Fibroblast of villous mesenchyme (primary cell): ENCODE data around the gene FBXO15. TPM values are rescaled to one million over a fixed set of nuclear protein-coding genes. Genes with fewer than 3 reads are reported as not detected.

ENCODE experiments used
- DNase-seq: peaks from one replicate; pipeline ENCODE4 v3.0.0-alpha.2; 2010; ENCODE audit warnings: low read depth
- H3K4me3 ChIP-seq: 2 replicates; pipeline ENCODE4 v1.5.1; 2011; ENCODE audit warnings: low read depth, mild to moderate bottlenecking, low read length
- total RNA-seq: library from RNA; depleted of rRNA; stranded (reverse); fragments of >200 nt; gene quantifications from 2 replicates; pipeline ENCODE4 v1.2.3, GENCODE V29; 2012
- TF ChIP-seq, protein P1 (sequence below): IDR thresholded peaks from 2 replicates; pipeline ENCODE4 v1.5.1; 2012; ENCODE audit warnings: low read depth, mild to moderate bottlenecking, low read length; ENCODE audit not compliant: insufficient read depth

FBXO15 gene
- total RNA-seq, 1 donor, result 0.43 TPM

DNA sequence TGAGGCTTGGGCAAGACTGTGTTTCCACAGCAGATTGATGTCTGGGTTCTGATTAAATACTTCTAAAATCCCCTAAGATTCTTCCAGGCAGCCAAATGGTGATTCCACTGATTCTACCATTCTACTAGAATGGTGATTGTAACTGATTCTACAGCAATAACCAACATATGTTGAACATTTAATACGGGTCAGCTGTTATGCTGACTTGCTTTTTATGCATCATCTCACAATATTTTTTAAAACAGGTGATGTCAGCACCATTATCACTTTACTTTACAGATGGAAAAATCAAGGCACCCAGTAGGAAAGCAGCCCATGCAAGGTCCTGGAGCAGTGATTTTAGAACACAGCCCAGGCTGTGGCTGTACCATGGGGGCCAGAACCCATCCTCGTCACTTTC is 38.2 kb upstream of the FBXO15 start:
- TF ChIP-seq, protein P1, sequence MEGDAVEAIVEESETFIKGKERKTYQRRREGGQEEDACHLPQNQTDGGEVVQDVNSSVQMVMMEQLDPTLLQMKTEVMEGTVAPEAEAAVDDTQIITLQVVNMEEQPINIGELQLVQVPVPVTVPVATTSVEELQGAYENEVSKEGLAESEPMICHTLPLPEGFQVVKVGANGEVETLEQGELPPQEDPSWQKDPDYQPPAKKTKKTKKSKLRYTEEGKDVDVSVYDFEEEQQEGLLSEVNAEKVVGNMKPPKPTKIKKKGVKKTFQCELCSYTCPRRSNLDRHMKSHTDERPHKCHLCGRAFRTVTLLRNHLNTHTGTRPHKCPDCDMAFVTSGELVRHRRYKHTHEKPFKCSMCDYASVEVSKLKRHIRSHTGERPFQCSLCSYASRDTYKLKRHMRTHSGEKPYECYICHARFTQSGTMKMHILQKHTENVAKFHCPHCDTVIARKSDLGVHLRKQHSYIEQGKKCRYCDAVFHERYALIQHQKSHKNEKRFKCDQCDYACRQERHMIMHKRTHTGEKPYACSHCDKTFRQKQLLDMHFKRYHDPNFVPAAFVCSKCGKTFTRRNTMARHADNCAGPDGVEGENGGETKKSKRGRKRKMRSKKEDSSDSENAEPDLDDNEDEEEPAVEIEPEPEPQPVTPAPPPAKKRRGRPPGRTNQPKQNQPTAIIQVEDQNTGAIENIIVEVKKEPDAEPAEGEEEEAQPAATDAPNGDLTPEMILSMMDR, result no peak

DNA sequence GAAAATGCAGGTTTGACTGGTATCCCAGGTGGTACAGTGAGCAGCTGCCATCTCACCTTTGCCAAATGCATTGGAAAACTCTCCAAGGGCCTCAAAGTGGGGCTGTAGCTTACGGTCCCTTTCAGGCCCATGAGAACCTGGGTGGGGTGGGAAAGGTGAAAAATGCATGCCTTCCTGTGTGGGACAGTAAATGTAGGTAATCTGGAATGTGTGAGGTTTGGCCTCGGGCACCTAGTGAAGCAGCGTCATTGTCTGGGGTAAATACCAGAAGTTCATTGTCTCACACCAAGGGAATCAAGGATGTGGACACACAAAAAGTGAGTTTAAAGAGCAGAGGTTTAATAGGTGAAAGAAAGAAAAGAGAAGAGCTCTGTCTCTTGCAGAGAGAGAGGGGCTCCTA is 37.2 kb upstream of the FBXO15 start:
- no peak overlapping the region for H3K4me3 ChIP-seq
- no peak for DNase-seq
- TF ChIP-seq, protein P1, result no peak

More for the DNA sequence above, 38.2 kb upstream of the FBXO15 start:
- no peak overlapping the region for H3K4me3 ChIP-seq
- DNase-seq, result no peak

DNA sequence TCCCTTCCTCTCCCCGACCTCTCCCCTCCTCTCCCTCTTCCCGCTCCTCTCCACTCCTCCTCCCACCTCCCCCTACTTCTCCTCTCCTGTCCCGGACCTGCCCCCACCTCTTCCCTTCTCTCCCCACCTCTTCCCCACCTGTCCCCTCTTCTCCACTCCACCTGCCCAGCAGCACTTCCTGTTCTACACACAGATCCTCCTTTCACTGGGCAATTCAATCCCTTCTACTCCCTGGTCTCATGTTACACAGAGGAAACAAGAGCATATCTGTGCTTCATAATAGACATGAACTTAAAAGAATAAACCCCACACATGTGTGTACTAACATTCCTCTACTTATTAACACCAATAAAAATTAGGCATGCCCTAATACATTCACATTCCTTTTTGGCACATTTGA is 35.5 kb upstream of the FBXO15 start:
- DNase-seq, result no peak
- TF ChIP-seq, protein P1, result no peak
- H3K4me3 ChIP-seq, result no peak overlapping the region

DNA sequence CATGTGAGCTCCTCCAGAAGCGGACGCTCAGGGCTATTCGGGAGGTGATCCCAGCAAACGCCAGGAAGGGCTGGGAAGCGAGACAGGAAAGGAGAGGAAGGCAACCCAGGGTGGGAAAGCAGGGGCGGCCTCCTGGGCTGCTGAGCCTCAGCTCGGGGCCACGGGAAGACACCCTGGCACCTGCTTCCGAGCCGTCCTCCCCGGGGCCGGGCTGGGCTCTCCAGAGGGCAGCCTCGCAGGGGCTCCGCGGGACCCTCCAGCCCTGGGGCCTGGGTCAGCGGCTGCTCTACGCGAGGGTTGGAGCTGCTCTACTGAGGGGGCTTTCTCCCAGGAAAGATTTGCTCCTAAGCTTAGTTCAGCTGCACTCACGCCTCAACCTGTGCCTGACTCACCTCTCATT is 34.7 kb upstream of the FBXO15 start:
- no peak for DNase-seq
- TF ChIP-seq, protein P1, result no peak
- H3K4me3 ChIP-seq, result no peak overlapping the region

GRCh38 chr18:74179623-74180199 is 32.1 kb upstream of the FBXO15 start:
- TF ChIP-seq, protein P1, result no peak
- no peak for DNase-seq
- H3K4me3 ChIP-seq, result no peak overlapping the region

- DNase-seq, result no peak
- TF ChIP-seq, protein P1, result no peak
- H3K4me3 ChIP-seq, result no peak overlapping the region
Observed at GRCh38 chr18:74178884-74179283, 31.2 kb upstream of the FBXO15 start.

DNA sequence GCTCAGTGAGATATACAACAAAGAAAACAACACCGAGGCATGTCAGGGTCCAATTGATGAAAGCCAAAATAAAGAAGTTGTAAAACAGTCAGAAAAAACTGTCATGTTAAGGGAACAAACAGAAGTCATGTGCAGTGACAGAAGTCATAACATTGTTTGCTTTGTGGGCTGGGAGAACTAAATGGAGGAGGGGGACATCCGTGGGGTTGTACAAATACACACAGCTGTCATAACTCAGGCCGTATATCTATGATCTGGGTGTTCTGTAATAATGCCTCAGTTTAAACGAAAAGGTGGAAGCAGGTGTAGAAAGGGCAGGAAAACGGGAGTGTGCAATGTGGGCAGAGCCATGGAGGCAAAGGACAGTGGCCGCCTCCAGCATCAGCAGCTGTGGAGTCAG is 28.0 kb upstream of the FBXO15 start:
- TF ChIP-seq, protein P1, result no peak
- DNase-seq, result no peak
- H3K4me3 ChIP-seq, result no peak overlapping the region
